Suprapubic skin (tissue), 4 donors: ENCODE measurements around the gene CDH19.

Source experiments
- EP300 ChIP-seq: sonication (generic); formaldehyde crosslinking; IDR thresholded peaks from one replicate; pipeline ENCODE4 v1.6.1; 2017; ENCODE audit warnings: antibody characterized with exemption
- POLR2A ChIP-seq, 2 donors: fragments of 450-650 bp; IDR thresholded peaks; one replicate each; pipeline ENCODE4 v1.6.1; 2017; ENCODE audit warnings: antibody characterized with exemption in 2 of 2, mild to moderate bottlenecking in 2 of 2, moderate library complexity in 2 of 2
- POLR2AphosphoS5 ChIP-seq, 3 donors: sonication (generic); formaldehyde crosslinking; IDR thresholded peaks; one replicate each; pipeline ENCODE4 v1.6.1; 2017; ENCODE audit warnings: antibody characterized with exemption in 3 of 3
- TF ChIP-seq, protein P1 (sequence below), 2 donors: fragments of 200-600 bp in 1 of 2; fragments of 450-650 bp in 1 of 2; sonication (generic) in 1 of 2; IDR thresholded peaks; one replicate each; pipeline ENCODE4 v1.5.1; 2016 to 2019; ENCODE audit warnings: antibody characterized with exemption in 2 of 2, mild to moderate bottlenecking in 1 of 2, moderate library complexity in 1 of 2

DNA sequence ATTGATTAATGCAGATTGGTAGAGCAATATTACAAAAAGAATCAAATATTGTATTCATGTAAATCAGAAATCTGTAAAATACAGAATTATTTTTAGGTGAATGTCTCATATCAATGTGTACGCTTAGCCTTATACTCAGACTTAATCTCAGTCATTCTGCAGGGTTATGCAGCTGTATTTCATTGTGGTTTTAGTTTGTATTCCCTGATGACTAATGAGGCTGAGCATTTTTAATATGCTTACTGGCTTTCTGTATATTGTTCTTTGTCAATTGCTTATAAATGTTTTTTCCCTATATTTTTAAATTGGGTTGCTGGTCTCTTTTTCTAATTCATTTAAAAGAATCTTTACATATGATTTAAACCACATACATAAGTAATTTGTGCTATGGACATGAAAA, 50.1 kb downstream of the CDH19 start:
- TF ChIP-seq POLR2A (IDR thresholded peaks at IDR 0.05) (no peak), POLR2AphosphoS5 (IDR thresholded peaks at IDR 0.05) (no peak), EP300 (no peak)
- TF ChIP-seq, protein P1, sequence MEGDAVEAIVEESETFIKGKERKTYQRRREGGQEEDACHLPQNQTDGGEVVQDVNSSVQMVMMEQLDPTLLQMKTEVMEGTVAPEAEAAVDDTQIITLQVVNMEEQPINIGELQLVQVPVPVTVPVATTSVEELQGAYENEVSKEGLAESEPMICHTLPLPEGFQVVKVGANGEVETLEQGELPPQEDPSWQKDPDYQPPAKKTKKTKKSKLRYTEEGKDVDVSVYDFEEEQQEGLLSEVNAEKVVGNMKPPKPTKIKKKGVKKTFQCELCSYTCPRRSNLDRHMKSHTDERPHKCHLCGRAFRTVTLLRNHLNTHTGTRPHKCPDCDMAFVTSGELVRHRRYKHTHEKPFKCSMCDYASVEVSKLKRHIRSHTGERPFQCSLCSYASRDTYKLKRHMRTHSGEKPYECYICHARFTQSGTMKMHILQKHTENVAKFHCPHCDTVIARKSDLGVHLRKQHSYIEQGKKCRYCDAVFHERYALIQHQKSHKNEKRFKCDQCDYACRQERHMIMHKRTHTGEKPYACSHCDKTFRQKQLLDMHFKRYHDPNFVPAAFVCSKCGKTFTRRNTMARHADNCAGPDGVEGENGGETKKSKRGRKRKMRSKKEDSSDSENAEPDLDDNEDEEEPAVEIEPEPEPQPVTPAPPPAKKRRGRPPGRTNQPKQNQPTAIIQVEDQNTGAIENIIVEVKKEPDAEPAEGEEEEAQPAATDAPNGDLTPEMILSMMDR (IDR thresholded peaks at IDR 0.05), result no peak
